ENCODE measurements around the gene SMAD1.

SMAD1 gene

GRCh38 chr4:145481164-145481941 is at the start of gene SMAD1:
Gene SMAD1 (plus strand): TSS chr4:145481853. CDS start chr4:145514614, 32,761 bp downstream.
- peak in 1 of 2 experiments; percentile 26 for DNase-seq

DNA sequence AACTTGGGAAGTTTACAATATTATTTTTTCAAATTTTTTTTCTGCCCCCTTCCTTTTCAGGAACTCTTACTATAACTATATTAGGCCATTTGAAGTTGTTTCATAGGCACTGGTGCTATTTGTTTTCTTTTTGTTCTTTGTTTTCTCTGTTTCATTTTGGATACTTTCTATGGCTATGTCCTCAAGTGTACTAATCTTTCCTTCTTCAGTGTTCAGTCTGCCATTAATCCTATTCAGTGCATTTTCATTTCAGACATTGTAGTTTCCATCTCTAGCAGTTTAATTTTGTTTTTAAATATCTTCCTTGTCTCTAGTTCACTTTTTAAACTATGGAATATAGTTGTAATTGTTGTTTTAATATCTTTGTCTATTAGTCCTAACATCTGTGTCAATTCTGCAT is 48.0 kb upstream of the SMAD1 start:
- DNase-seq = no peak

GRCh38 chr4:145435646-145436045 is 46.0 kb upstream of the SMAD1 start:
- DNase-seq = no peak

GRCh38 chr4:145436114-145436513 is 45.5 kb upstream of the SMAD1 start:
- DNase-seq = no peak

DNA sequence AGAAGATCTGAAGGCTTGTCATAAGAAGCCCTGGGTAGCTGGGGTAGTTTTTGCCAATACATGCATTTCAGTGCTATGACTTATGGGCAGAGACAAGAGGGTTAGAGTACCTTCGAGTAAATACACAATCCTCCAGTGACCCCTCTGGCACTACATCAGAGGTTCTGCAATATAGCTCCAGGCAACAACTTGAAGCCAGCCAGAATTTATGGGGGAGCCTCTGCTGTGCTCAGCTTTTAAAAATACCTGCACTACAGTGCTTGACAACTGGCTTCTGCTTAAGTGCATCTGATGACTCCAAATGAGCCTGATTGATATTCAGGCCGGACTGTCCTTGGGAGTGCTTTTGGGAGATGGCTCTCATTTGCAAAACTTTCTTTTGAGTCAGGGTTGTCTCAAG is 44.9 kb upstream of the SMAD1 start:
- DNase-seq = no peak

- no peak for DNase-seq
Measured at GRCh38 chr4:145437466-145437865, 44.2 kb upstream of the SMAD1 start.

GRCh38 chr4:145438298-145438697 is 43.4 kb upstream of the SMAD1 start:
- no peak for DNase-seq

DNA sequence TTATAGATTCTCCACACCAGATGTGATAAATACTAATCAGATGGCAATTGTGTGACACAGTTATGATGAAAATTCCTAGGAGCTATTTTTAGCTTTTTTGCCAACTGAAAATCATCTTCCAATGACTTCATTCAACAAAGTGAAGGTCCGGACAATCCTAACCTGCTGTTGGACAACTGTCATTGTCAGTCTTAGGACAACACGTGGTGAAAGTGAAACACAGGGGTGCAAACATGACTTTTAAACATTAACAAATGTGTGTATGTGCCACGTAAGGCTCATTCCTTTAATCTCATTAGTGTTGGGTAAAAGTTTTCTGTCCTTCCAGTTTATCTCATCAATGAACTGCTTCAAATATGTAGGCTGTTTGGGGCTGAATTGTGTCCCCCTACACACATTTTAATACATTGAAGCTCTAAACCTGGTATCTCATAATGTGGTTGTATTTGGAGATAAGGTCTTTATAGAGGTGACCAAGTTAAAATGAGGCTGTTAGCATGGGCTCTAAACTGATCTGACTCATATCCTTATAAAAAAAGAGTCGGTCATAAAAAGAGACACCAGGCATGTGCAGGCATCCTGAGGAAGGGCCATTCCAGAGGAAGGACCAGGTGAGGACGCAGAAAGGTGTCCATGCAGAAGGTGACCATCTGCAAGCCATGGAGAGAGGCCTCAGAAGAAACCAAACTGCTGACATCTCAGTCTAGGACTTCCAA is 41.2 kb upstream of the SMAD1 start:
- DNase-seq = no peak

GRCh38 chr4:145446184-145446583 is 35.5 kb upstream of the SMAD1 start:
- no peak for DNase-seq

DNA sequence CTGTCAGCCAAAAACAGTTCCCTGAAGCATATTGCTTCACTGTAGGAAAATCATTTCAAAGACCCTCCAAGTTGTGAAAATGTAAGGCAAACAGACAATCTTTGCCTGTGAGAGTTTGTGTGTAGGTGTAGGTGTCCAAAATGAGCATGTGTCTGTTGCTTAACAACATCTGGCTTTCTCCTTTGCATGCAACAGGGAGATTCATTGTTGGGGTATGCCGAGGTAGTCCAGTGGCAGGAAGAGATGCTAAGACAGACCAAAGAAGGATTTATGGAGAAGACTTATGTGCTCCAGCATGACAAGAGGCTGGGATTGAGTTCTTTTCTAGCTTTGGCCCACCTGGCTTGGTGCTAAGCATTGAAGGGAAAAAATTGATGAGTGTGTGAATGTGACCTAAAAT is 29.8 kb upstream of the SMAD1 start:
- DNase-seq = no peak

- DNase-seq = no peak
Measured at GRCh38 chr4:145452447-145453162, 29.0 kb upstream of the SMAD1 start.

GRCh38 chr4:145453163-145453520 is 28.5 kb upstream of the SMAD1 start:
- DNase-seq = no peak

DNA sequence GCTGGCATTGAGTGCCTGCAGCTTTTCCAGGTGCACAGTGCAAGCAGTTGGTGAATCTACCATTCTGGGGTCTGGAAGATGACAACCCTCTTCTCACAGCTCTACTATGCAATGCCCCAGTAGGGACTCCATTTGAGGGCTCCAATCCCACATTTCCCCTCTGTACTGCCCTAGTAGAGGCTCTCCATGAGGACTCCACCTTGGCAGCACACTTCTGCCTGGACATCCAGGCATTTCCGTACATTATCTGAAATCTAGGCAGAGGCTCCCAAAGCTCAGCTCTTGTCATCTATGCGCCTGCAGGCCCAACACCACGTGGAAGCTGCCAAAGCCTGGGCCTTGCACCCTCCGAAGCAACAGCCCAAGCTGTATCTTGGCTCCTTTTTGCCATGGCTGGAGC is 8.4 kb upstream of the SMAD1 start:
- DNase-seq = no peak

DNA sequence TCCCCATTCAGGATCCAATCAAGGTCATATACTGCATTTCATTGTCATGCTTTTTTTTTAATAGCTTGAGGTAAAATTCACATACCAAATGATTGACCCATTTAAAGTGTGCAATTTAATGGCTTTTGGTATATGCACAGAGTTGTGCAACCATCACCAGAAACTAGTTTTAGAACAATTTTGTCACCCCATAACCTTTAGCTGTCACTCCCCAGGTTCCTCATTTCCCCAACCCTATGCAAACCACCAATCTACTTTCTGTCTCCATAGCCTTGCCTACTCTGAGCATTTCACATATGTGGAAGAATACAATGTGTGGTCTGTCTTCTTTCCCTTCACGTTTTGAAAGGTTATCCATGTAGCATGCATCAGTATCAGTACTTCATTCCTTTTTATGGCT is 1.4 kb upstream of the SMAD1 start:
- no peak for DNase-seq

GRCh38 chr4:145481942-145482208 is 222 bp downstream of the SMAD1 start:
- no peak for DNase-seq

DNA sequence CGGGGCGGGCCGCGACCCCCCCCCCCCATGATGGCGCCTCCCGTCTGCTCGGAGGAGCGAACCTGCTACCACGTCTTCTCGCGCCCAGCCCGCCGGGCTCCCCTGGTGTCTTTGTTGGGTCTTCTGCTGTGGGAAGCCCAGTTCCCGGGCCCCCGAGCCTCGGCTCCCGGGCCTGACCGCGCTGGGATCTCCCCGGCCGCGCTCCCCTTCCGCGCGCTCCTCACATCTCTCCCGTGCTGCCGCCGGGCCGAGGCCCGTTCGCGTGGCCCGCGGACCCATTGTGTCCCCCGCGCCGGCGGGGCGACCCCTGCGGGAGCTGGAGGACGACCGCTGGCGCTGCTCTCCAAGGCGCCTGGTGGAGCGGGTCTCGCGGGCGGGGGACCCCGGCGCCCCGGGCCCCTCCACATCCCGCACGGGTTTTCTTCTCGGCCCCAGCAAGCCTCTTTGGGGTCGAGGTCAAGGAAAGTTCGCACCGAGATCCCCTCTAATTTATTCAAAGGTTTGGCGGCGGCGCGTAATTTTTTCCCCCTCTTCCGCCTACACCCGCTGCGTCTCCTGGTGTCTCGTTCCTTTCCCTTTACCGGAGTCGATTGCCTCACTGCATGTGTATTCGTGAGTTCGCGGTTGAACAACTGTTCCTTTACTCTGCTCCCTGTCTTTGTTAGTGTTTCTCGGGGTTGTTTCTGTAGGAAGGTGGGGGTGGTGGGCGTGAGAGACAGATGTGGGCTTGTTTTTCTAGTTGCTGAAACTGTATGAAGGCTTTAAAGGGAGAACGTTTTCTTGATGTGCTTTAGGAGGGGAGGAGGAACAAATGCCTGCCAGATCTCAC is 770 bp downstream of the SMAD1 start:
- peak; percentile 39 to 48 for DNase-seq

- DNase-seq = peak; percentile 71 to 73
Measured at GRCh38 chr4:145483514-145483913, 1.9 kb downstream of the SMAD1 start.

- peak; percentile 74 to 84 for DNase-seq
Measured at GRCh38 chr4:145484225-145484846, 2.7 kb downstream of the SMAD1 start.

- no peak for DNase-seq
Measured at GRCh38 chr4:145485120-145485519, 3.5 kb downstream of the SMAD1 start.

- DNase-seq = no peak
Measured at GRCh38 chr4:145486603-145487002, 5.0 kb downstream of the SMAD1 start.

- DNase-seq = no peak
Measured at GRCh38 chr4:145487631-145488030, 6.0 kb downstream of the SMAD1 start.

- no peak for DNase-seq
Measured at GRCh38 chr4:145488310-145488709, 6.7 kb downstream of the SMAD1 start.

- no peak for DNase-seq
Measured at GRCh38 chr4:145489556-145489955, 7.9 kb downstream of the SMAD1 start.
